Duodenal mucosa (tissue), 2 donors: ENCODE results near the gene TEAD1.

Experiments
- H3K27ac ChIP-seq: one replicate; pipeline ENCODE4 v1.7.0; 2013; ENCODE audit warnings: low read depth, low read length
- H3K27me3 ChIP-seq, 2 donors: one replicate each; pipeline ENCODE4 v1.7.0; 2013; ENCODE audit warnings: low read length in 2 of 2, control low read depth in 1 of 2; ENCODE audit not compliant: insufficient read depth in 2 of 2, control insufficient read depth in 1 of 2
- H3K36me3 ChIP-seq, 2 donors: one replicate each; pipeline ENCODE4 v1.7.0; 2013; ENCODE audit warnings: low read length in 2 of 2, control low read depth in 1 of 2; ENCODE audit not compliant: insufficient read depth in 2 of 2, control insufficient read depth in 1 of 2
- H3K4me1 ChIP-seq, 2 donors: one replicate each; pipeline ENCODE4 v1.7.0; 2013; ENCODE audit warnings: low read length in 2 of 2, control low read depth in 1 of 2; ENCODE audit not compliant: insufficient read depth in 2 of 2, control insufficient read depth in 1 of 2
- H3K4me3 ChIP-seq, 2 donors: one replicate each; pipeline ENCODE4 v1.7.0; 2013; ENCODE audit warnings: low read length in 2 of 2, low read depth in 1 of 2
- H3K9ac ChIP-seq, 2 donors: one replicate each; pipeline ENCODE4 v1.7.0; 2013; ENCODE audit warnings: low read length in 2 of 2, low read depth in 1 of 2
- H3K9me3 ChIP-seq, 2 donors: one replicate each; pipeline ENCODE4 v1.7.0; 2013; ENCODE audit warnings: low read length in 2 of 2, control low read depth in 1 of 2; ENCODE audit not compliant: control insufficient read depth in 1 of 2

The TEAD1 gene

DNA sequence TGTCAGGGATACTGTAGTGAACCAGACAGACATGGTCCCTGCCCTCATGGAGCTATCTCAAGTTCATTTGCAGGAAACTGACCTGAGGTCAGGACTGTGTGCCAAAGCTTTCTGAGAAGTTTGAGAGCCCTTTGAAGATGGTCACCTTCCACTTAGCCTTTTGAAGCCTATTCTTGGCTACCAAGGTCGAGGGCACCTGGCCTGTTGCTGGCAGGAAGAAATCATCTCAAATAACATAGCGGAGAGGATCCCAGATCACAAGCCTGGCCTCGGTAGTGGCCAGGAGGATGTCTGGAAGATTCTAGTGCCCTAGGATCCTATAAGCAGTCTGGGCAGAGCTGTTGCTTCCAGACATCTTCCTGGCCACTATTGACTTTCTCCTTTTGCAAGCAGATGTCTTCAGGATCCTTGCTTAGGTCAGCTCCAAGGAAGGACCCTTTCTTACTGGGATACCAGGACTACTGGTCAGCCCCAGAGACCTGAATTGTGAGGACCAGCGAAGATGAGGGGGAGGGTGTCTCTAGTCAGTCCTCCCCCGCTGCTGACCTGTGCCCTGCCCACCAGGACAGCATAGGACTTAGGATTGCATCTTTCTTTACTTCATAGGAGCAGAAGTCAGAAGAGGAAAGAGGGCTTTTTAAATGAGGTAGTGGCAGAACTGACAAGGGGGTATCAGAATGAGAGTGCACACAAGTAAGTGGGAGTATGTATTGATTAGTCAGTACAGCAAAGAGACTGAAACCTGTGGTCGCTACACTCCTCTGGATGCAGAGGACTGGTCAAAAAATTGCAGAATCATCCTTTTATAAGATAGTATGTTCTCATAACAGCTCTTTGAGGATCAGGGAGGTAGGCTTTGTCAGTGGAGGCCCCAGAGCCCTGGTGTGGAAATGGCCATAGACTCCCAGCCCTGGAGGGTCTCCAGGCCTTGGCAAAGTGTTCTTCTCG is 94.8 kb downstream of the TEAD1 start:
- no peaks in the 10 kb centered on the region for H3K9me3 ChIP-seq
- H3K4me3 ChIP-seq, result no peak overlapping the region
- H3K27me3 ChIP-seq, result no peaks in the 10 kb centered on the region
- no peak overlapping the region for H3K9ac ChIP-seq
- H3K27ac ChIP-seq, result no peak overlapping the region
- peaks cover 0 to 5% of the 10 kb centered on the region in 2 donors for H3K4me1 ChIP-seq
- H3K36me3 ChIP-seq, result peaks cover 11% of the 10 kb centered on the region in 2 donors

DNA sequence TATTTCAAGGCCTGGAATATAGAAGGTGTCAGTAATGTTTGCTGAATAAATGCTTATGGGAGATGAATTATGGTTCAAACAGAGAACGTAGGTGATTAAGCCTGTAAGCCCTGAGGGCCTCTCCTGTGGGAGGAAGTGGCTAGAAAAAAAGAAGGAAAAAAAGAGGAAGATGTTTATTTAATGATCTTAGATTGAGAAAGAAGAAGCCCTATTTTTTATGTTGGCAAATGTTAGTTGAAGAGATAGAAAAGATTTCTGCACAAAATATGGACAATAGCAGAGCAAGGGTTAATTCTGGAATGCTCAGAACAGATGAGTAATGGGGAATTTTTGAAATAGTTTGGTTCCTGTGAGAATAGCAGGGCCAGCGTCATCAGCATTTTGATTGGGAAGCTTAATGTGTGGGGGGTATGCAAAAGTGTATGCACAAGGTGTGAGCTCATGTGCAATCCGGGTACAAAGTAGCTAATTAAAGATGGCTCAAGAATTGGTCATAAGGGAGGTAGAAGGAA is 95.7 kb downstream of the TEAD1 start:
- Histone ChIP-seq H3K4me3 (no peak overlapping the region), H3K4me1 (peaks cover 0 to 5% of the 10 kb centered on the region in 2 donors), H3K27me3 (no peaks in the 10 kb centered on the region), H3K36me3 (peaks cover 5 to 7% of the 10 kb centered on the region in 2 donors), H3K9me3 (no peaks in the 10 kb centered on the region), H3K27ac (no peak overlapping the region), H3K9ac (no peak overlapping the region)

DNA sequence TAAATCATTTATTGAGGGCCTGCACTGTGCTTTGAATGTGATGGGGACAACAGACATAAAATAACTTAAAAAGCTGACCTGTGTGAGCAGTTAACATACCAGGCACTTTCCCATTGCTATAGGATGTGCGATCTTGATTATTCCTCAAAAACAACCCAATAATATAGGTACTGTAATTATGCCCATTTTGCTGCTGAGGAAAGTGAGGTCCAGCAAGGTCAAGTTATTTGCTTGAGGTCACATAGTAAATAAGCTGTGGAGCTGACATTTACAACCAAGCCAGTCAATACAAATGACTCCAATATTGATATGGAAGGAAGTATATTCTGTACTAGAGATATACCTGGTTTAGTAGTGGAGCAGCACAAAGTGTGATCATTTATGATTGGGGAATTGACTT is 96.2 kb downstream of the TEAD1 start:
- H3K27me3 ChIP-seq, result no peaks in the 10 kb centered on the region
- no peak overlapping the region for H3K27ac ChIP-seq
- peaks cover 0 to 5% of the 10 kb centered on the region in 2 donors for H3K4me1 ChIP-seq
- H3K4me3 ChIP-seq, result no peak overlapping the region
- peaks cover 5% of the 10 kb centered on the region in 2 donors for H3K36me3 ChIP-seq
- no peak overlapping the region for H3K9ac ChIP-seq
- no peaks in the 10 kb centered on the region for H3K9me3 ChIP-seq

DNA sequence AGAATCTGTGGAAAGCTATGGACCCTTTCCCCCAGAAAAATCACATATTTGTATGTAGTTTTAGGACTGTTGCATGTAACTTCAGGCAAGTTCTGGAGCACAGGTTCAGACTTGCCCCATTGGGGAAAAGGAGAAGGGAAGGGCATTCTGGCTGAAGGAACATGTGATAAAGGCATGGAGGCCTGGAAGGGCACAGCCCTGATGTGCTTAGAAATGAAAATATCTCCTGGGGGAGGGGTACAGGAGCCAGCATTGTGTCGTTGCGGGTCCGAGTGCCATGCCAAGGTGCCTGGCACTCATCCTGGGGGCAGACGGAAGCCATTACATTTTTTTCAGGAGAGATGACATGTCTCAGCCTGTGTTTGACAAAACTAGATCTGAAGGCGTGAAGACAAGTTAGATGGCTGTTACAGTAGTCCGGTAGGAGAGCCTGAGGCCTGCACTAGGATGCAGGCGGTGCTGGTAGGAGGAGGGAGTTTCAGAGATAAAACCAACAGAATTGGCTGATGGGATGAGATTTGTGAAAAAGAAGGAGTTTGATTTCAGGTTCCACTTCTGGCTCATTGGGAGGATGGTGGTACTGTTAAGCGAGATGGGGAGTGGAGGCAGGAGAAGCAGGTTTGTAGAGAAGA is 96.9 kb downstream of the TEAD1 start:
- H3K36me3 ChIP-seq, result peaks cover 5% of the 10 kb centered on the region in 2 donors
- H3K27ac ChIP-seq, result no peak overlapping the region
- H3K9ac ChIP-seq, result no peak overlapping the region
- peaks cover 0 to 5% of the 10 kb centered on the region in 2 donors for H3K4me1 ChIP-seq
- no peaks in the 10 kb centered on the region for H3K27me3 ChIP-seq
- no peaks in the 10 kb centered on the region for H3K9me3 ChIP-seq
- no peak overlapping the region for H3K4me3 ChIP-seq

DNA sequence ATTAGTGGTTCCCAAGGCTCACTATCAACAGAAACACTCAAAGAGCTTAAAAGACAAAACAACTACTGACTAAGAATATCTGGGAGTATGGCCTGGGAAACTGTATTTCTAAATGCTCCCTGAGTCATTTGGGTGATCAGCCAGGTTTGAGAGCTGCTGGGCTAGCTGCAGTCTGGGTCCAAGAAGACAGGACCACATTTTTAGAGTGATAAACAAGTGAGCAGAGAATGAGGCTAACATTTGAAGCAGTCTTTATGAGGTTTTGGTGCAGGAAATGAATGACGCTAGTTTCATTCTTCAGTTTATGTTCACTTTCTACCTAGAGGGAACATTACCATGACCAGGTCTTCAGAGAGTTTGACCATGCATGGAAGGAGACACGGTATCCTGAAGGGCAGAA is 97.7 kb downstream of the TEAD1 start:
- H3K9ac ChIP-seq, result no peak overlapping the region
- H3K27me3 ChIP-seq, result no peaks in the 10 kb centered on the region
- H3K9me3 ChIP-seq, result no peaks in the 10 kb centered on the region
- peaks cover under 1 to 3% of the 10 kb centered on the region in 2 donors for H3K36me3 ChIP-seq
- peaks cover 0 to 5% of the 10 kb centered on the region in 2 donors for H3K4me1 ChIP-seq
- H3K27ac ChIP-seq, result no peak overlapping the region
- no peak overlapping the region for H3K4me3 ChIP-seq

DNA sequence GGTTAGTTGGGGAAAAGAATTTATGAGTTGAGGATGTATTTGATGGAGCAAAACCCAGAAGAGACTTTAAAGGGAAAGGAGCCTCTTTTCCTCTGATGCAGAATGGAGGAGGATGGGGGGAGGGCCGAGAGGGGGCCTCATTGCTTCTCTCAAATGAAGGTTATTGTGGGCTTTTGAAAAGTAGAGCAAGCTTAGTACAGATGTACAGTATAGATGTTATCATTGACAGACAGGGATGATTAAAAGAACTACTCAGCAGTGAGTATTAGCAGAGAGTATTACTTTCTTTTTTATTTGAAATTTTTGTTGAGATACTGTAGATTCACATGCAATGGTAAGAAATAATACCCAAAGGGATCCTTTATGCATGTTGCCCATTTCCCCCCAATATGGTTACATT is 98.1 kb downstream of the TEAD1 start:
- Histone ChIP-seq H3K9ac (no peak overlapping the region), H3K36me3 (no peaks in the 10 kb centered on the region), H3K27me3 (no peaks in the 10 kb centered on the region), H3K4me3 (no peak overlapping the region), H3K9me3 (no peaks in the 10 kb centered on the region), H3K4me1 (peaks cover 0 to 5% of the 10 kb centered on the region in 2 donors), H3K27ac (no peak overlapping the region)

DNA sequence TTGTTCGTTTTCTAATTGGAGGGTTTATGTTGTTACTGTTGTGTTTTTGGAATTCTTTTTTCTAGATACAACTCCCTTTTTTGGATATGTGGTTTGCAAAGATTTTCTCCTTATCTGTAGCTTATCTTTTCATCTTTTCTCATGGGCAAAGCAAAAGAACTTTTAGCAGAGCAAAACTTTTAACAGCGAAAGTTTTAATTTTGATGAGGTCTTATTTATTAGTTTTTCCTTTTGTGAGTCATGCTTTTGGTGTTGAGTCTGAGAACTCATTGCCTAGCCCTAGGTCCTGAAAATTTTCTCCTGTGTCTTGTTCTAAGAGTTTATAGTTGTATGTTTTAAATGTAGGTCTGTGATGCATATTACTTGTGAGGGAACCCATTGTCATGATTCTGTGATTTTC is 99.4 kb downstream of the TEAD1 start:
- Histone ChIP-seq H3K4me3 (no peak overlapping the region), H3K9me3 (no peaks in the 10 kb centered on the region), H3K27ac (no peak overlapping the region), H3K4me1 (peaks cover 0 to 5% of the 10 kb centered on the region in 2 donors), H3K36me3 (no peaks in the 10 kb centered on the region), H3K27me3 (no peaks in the 10 kb centered on the region), H3K9ac (no peak overlapping the region)

DNA sequence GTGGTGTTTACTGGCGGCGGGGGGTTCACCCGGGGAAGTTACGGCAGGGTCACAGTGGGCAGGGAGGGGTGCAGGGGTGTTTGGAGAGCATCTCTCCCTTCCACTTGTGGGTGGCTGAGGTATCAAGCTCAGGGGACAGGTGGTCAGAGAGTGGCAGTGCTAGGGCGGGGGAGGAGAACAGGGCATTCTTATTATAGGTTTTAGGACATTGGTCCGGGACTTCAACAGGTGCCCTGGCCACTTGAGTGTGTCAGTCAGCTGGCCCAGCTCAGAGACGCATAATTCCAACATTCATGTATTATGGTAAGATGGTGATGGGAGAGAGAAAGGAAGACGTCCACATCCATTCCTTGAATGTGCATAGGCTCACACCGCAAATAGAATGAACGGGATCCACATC is 101.7 kb downstream of the TEAD1 start:
- Histone ChIP-seq H3K9me3 (no peaks in the 10 kb centered on the region), H3K9ac (no peak overlapping the region), H3K36me3 (no peaks in the 10 kb centered on the region), H3K27ac (no peak overlapping the region), H3K27me3 (no peaks in the 10 kb centered on the region), H3K4me1 (no peaks in the 10 kb centered on the region), H3K4me3 (no peak overlapping the region)

DNA sequence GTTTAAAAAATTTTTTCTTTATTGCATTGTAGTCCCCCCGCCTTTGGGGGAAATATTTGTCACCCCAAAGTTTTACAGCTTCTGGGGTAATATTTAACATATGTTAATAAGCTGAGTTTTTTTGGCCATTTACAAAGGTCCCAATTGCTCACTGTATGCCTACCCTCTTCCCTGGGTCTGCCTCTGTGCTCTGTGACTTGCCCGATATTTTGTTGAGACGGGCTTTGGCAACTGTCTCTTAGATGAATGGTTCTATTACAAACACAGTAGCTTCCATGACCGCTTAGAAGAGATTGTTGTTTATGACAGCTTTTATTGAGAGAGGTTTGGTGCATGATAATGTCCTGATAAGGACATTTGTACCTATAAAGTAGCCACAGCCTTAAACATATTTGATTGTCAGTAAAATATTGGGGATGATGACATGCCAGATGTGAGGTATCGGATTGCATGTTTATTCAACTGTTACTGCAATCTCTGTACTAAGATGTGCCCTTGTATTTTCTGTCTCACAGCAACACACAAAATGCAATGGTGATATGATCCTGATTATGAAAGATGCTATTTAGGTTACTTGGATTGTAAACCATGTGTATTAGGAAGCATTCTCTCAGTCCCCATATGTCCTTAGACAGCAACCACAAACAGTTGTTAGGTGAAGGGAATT is 103.1 kb downstream of the TEAD1 start:
- no peak overlapping the region for H3K27ac ChIP-seq
- H3K27me3 ChIP-seq, result no peaks in the 10 kb centered on the region
- H3K36me3 ChIP-seq, result no peaks in the 10 kb centered on the region
- H3K4me1 ChIP-seq, result no peaks in the 10 kb centered on the region
- H3K4me3 ChIP-seq, result no peak overlapping the region
- no peak overlapping the region for H3K9ac ChIP-seq
- no peaks in the 10 kb centered on the region for H3K9me3 ChIP-seq
